T-helper 2 cell (primary cell): Measurements from ENCODE around the gene FDX2.

ENCODE experiments used
- DNase-seq, 5 experiments: peaks; one replicate each; pipeline versions ENCODE4 v3.0.0 to v3.0.0-alpha.2; 2012 to 2022

FDX2 gene

GRCh38 chr19:10299545-10300458, 16.0 kb downstream of the FDX2 start:
- no peak for DNase-seq

GRCh38 chr19:10295847-10296591, 19.8 kb downstream of the FDX2 start:
- DNase-seq: no peak

- DNase-seq: peak; percentile 38 to 83 (median 63)
These were observed 20.4 kb downstream of the FDX2 start for GRCh38 chr19:10295305-10295846.

- no peak for DNase-seq
These were observed 21.5 kb downstream of the FDX2 start for GRCh38 chr19:10294368-10294697.

GRCh38 chr19:10293637-10294367, 22.0 kb downstream of the FDX2 start:
- DNase-seq: peak in 1 of 5 experiments; percentile 14

- DNase-seq: peak in 1 of 5 experiments; percentile 34
These were observed 22.8 kb downstream of the FDX2 start for GRCh38 chr19:10292789-10293636.

- DNase-seq: peak; percentile 48 to 69 (median 55)
These were observed 23.5 kb downstream of the FDX2 start for GRCh38 chr19:10292206-10292788.

- peak in 1 of 5 experiments; percentile 45 for DNase-seq
These were observed 24.1 kb downstream of the FDX2 start for GRCh38 chr19:10291554-10292205.

- peak in 2 of 5 experiments; percentile 47 to 57 for DNase-seq
These were observed 24.8 kb downstream of the FDX2 start for GRCh38 chr19:10290876-10291553.

- peak in 1 of 5 experiments; percentile 24 for DNase-seq
These were observed 25.4 kb downstream of the FDX2 start for GRCh38 chr19:10290357-10290875.

- DNase-seq: peak in 2 of 5 experiments; percentile 34 to 53
These were observed 25.9 kb downstream of the FDX2 start, which contains the start of gene ICAM5 for GRCh38 chr19:10289836-10290356. Gene ICAM5, plus strand, starts transcription at chr19:10289952. Its CDS starts 92 bp downstream, at chr19:10290044.

- DNase-seq: peak in 4 of 5 experiments; percentile 55 to 90 (median 56)
These were observed 26.5 kb downstream of the FDX2 start for GRCh38 chr19:10289167-10289835.

- DNase-seq: peak in 2 of 5 experiments; percentile 25 to 71
These were observed 27.1 kb downstream of the FDX2 start for GRCh38 chr19:10288662-10289166.

GRCh38 chr19:10286803-10287737, 28.7 kb downstream of the FDX2 start, which contains the start of gene ICAM4:
Gene ICAM4, plus strand, starts transcription at chr19:10286955. Its CDS starts 58 bp downstream, at chr19:10287013.
- DNase-seq: peak in 1 of 5 experiments; percentile 52

- no peak for DNase-seq
These were observed 30.4 kb downstream of the FDX2 start for GRCh38 chr19:10285393-10285792.

GRCh38 chr19:10284960-10285278, 30.9 kb downstream of the FDX2 start:
- no peak for DNase-seq
